H1 (cell line): ENCODE data around the gene TTLL9. TPM values are rescaled to one million over a fixed set of nuclear protein-coding genes. Genes with fewer than 3 reads are reported as not detected.
A peak's percentile ranks its signal among the peaks of the same experiment; 100 is the strongest.

ENCODE experiments used
- ATF3 ChIP-seq: IDR thresholded peaks from 2 replicates; pipeline ENCODE4 v1.6.1; 2011; ENCODE audit warnings: low read depth, mild to moderate bottlenecking, low read length; ENCODE audit not compliant: insufficient read depth
- BACH1 ChIP-seq: IDR thresholded peaks from 2 replicates; pipeline ENCODE4 v1.6.1; 2012; ENCODE audit warnings: low read length, improper control_type of control experiment
- CBX5 ChIP-seq: fragments of 300-800, 300-1000 bp; sonication (generic); IDR thresholded peaks from 2 replicates; pipeline ENCODE4 v1.7.1; 2016; ENCODE audit warnings: antibody characterized with exemption, low read length, low read depth
- CEBPB ChIP-seq: IDR thresholded peaks from 2 replicates; pipeline ENCODE4 v1.6.1; 2012; ENCODE audit warnings: low read depth, low read length
- CTBP2 ChIP-seq: IDR thresholded peaks from 2 replicates; pipeline ENCODE4 v1.7.0; 2011; ENCODE audit warnings: borderline replicate concordance, mild to moderate bottlenecking, moderate library complexity, mixed read lengths, low read length; ENCODE audit not compliant: insufficient read depth, insufficient read length
- CTCF ChIP-seq, 3 experiments: IDR thresholded peaks; 1 replicate in 2 of 3; 2 replicates in 1 of 3; pipeline versions ENCODE4 v1.5.1 to v1.6.1; 2011; ENCODE audit warnings: low read length in 3 of 3, mild to moderate bottlenecking in 3 of 3, inconsistent platforms in 2 of 3, low read depth in 1 of 3, moderate library complexity in 1 of 3; ENCODE audit not compliant: insufficient read depth in 1 of 3; ENCODE audit errors: control extremely low read depth in 1 of 3
- GTF2F1 ChIP-seq: IDR thresholded peaks from 2 replicates; pipeline ENCODE4 v1.6.1; 2012; ENCODE audit warnings: low read depth, low read length, improper control_type of control experiment, borderline replicate concordance
- JUN ChIP-seq: IDR thresholded peaks from 2 replicates; pipeline ENCODE4 v1.6.1; 2011; ENCODE audit warnings: low read depth, mild to moderate bottlenecking, improper control_type of control experiment, low read length
- KDM1A ChIP-seq: fragments of 200-600, 300-600 bp; sonication (generic); IDR thresholded peaks from 2 replicates; pipeline ENCODE4 v1.7.1; 2016; ENCODE audit warnings: mild to moderate bottlenecking, low read length, borderline replicate concordance
- KDM4A ChIP-seq: IDR thresholded peaks from one replicate; pipeline ENCODE4 v1.7.1; 2012; ENCODE audit warnings: low read depth, mild to moderate bottlenecking, moderate library complexity, low read length, inconsistent platforms; ENCODE audit not compliant: severe bottlenecking
- POLR2A ChIP-seq, 2 experiments: IDR thresholded peaks; 1 replicate in 1 of 2; 2 replicates in 1 of 2; pipeline ENCODE4 v1.6.1; 2011; ENCODE audit warnings: low read depth in 2 of 2, low read length in 2 of 2, mild to moderate bottlenecking in 2 of 2; ENCODE audit errors: control extremely low read depth in 1 of 2
- POLR2AphosphoS5 ChIP-seq: IDR thresholded peaks from 2 replicates; pipeline ENCODE4 v1.6.1; 2011; ENCODE audit warnings: low read depth, low read length
- RAD21 ChIP-seq, 2 experiments: IDR thresholded peaks in 1 of 2; conservative IDR thresholded peaks in 1 of 2; 2 replicates each; pipeline ENCODE4 v1.6.1; 2011; ENCODE audit warnings: low read depth in 2 of 2, low read length in 2 of 2, improper control_type of control experiment in 1 of 2, inconsistent platforms in 1 of 2, mild to moderate bottlenecking in 1 of 2, moderate library complexity in 1 of 2
- RXRA ChIP-seq: IDR thresholded peaks from 2 replicates; pipeline ENCODE4 v1.6.1; 2011; ENCODE audit warnings: low read depth, mild to moderate bottlenecking, low read length, moderate library complexity; ENCODE audit not compliant: insufficient read depth
- SAP30 ChIP-seq: fragments of 300-600 bp; sonication (generic); IDR thresholded peaks from 2 replicates; pipeline ENCODE4 v1.7.1; 2012; ENCODE audit warnings: low read length, moderate library complexity, mild to moderate bottlenecking, inconsistent platforms; ENCODE audit not compliant: insufficient read depth, insufficient replicate concordance
- SIN3A ChIP-seq, 2 experiments: IDR thresholded peaks in 1 of 2; conservative IDR thresholded peaks in 1 of 2; 2 replicates each; pipeline ENCODE4 v1.6.1; 2011 to 2012; ENCODE audit warnings: low read length in 2 of 2, improper control_type of control experiment in 1 of 2, low read depth in 1 of 2, mild to moderate bottlenecking in 1 of 2
- SP2 ChIP-seq: IDR thresholded peaks from 2 replicates; pipeline ENCODE4 v1.6.1; 2012; ENCODE audit warnings: mild to moderate bottlenecking, low read length, inconsistent platforms
- TAF1 ChIP-seq: IDR thresholded peaks from 2 replicates; pipeline ENCODE4 v1.6.1; 2011; ENCODE audit warnings: mild to moderate bottlenecking, low read depth, low read length
- TBP ChIP-seq: IDR thresholded peaks from 2 replicates; pipeline ENCODE4 v1.6.1; 2011; ENCODE audit warnings: low read depth, low read length, improper control_type of control experiment
- TCF12 ChIP-seq: IDR thresholded peaks from 2 replicates; pipeline ENCODE4 v1.6.1; 2011; ENCODE audit warnings: low read depth, mild to moderate bottlenecking, low read length
- polyA plus RNA-seq, 7 experiments: library from polyadenylated mRNA; depleted of rRNA in 3 of 7; stranded (reverse) in 5 of 7; unstranded in 2 of 7; fragments of >200 nt in 5 of 7; fragments of 200-250 nt in 2 of 7; gene quantifications; 1 replicate in 5 of 7; 2 replicates in 1 of 7; 4 replicates in 1 of 7; pipeline versions ENCODE4 v1.2.1 to v1.2.3, GENCODE V29; 2011 to 2013; ENCODE audit warnings: missing spikeins in 2 of 7, mixed read lengths in 2 of 7
- total RNA-seq: library from RNA; stranded (reverse); fragmentation: NEBNext Ultra II Directional; extraction: Animal tissue kit (Norgen Biotek cat#: 25700); gene quantifications from 2 replicates; pipeline ENCODE4 v1.2.1, GENCODE V29; 2021

Gene TTLL9
- total and polyA plus RNA-seq, 2 of the 8 experiments (the other 6 are each of a cell fraction or from before 2014, with no cell fraction given): 0.06 TPM; not detected in 1

- TF ChIP-seq CBX5: no peak
- TF ChIP-seq POLR2A (IDR thresholded peaks at IDR 0.05; ENCODE audit: control extremely low read depth in 1 of 2, low read depth in 2 of 2, low read length in 2 of 2): no peak
- TF ChIP-seq SAP30: no peak
- no peak for TF ChIP-seq TCF12
- TF ChIP-seq BACH1: no peak
- 0 out of 2 replicates have a peak, but pooled peaks have one; percentile 40 for TF ChIP-seq CEBPB
- TF ChIP-seq TBP: peak; percentile 65; the same call in 1 of the 2 replicates
- peak; percentile 97 to 100 (median 98) for TF ChIP-seq CTCF (IDR thresholded peaks at IDR 0.05; ENCODE audit: control extremely low read depth in 1 of 3, insufficient read depth in 1 of 3, low read depth in 1 of 3, low read length in 3 of 3)
- TF ChIP-seq KDM1A: peak; percentile 75; the same call in 1 of the 2 replicates
- TF ChIP-seq KDM4A: no peak
- TF ChIP-seq SIN3A (conservative IDR thresholded peaks at IDR 0.05 in 1 of 2, IDR thresholded peaks at IDR 0.05 in 1 of 2; ENCODE audit: low read depth in 1 of 2, low read length in 2 of 2): peak in 1 of 2 experiments; percentile 59; a peak in 1 of 4 replicates
- TF ChIP-seq TAF1: no peak
- peak; percentile 100 for TF ChIP-seq RAD21 (IDR thresholded peaks at IDR 0.05 in 1 of 2, conservative IDR thresholded peaks at IDR 0.05 in 1 of 2; ENCODE audit: low read depth in 2 of 2, low read length in 2 of 2)
- TF ChIP-seq CTBP2: no peak
- no peak for TF ChIP-seq JUN
- TF ChIP-seq POLR2AphosphoS5: no peak
- TF ChIP-seq RXRA: no peak
- peak; percentile 63; the same call in 1 of the 2 replicates for TF ChIP-seq GTF2F1
- TF ChIP-seq SP2: no peak
- no peak for TF ChIP-seq ATF3
These were observed 47.8 kb upstream of the TTLL9 start (continued) for GRCh38 chr20:31822421-31823330.
